NCI-H460 (cell line): ENCODE measurements around the gene TPCN2. TPM values are rescaled to one million over a fixed set of nuclear protein-coding genes. Genes with fewer than 3 reads are reported as not detected.

ENCODE experiments used
- DNase-seq: peaks from one replicate; pipeline ENCODE4 v3.0.0-alpha.2; 2016; ENCODE audit warnings: low read depth; ENCODE audit errors: extremely low read depth
- total RNA-seq: library from RNA; depleted of rRNA; stranded (reverse); fragments of >200 nt; shearing (Covaris generic); gene quantifications from 2 replicates; pipeline ENCODE4 v1.2.3, GENCODE V29; 2014

The TPCN2 gene
- total RNA-seq, 1 experiment from 2014 or later: 4.6 TPM

DNA sequence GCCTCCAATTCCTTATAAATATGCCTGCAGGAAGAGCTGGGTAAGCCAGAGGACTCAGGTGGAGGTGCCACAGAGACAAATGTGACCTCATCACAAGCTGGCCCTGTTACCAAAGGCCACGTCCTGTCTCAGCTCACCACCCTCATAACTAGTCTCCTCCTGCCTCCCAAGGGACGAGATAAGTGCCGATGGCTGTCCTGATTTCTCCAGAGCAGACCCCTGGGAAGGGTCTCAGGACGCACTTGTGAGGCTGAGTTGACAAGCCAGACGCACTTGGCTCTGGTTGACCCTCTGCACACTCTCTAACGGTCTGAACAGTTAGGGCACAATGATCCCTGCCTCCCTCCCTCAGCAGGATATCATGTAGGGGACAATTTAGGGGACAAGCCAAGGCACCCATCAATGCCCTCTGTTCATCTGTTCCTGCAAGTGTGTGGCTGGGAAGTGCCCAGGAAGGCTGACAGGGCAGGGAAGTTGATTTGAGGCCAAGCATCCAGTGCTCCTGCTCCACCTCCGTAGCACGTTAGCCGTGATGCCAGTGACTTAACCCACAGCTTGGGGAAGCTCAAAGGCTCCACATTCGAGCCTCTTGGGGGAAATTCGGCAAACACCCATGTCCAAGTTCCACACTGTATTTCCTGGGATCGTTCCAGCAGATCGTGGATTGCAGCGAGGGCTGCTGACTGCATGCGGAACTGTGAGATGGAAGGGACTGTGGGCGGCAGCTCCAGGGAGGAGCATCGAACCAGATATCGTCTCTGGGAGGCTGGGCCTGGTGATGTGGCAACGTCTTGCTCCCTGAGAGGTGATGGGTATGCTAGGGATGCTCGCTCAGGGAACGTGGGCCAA is 109.8 kb downstream of the TPCN2 start:
- DNase-seq: no peak

DNA sequence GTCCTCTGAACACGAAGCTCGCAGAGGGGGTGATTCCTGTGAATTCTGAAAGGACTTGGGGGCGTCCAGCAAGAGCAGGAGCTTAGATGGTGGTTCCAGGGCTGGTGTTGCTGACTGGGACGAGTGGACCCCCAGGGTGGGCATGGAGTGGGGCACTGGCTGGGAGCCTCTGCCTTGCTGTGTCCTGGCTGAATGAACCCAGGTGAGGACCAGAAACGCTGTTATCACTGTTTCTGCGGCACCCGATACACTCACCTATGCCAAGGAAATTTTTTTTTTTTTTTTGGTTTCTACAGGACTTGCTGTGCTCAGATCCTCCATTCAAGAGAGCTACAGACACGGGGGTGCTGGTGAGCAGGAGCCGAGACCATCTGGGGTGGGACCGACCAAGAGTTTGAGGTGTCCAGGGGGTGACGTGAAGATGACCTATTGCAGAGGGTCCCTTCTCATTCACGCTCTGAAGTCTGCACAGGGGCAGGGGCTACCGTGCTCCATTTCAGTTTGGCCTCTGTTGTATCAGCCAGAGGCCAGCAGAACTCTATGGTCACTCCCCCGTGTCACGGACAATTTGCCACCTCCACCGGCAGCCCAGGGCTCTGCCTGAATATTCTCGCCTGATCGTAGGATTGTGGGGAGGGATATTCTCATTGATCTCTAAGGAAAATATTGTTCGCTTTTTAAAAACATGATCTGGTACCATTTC is 110.6 kb downstream of the TPCN2 start:
- DNase-seq: no peak

DNA sequence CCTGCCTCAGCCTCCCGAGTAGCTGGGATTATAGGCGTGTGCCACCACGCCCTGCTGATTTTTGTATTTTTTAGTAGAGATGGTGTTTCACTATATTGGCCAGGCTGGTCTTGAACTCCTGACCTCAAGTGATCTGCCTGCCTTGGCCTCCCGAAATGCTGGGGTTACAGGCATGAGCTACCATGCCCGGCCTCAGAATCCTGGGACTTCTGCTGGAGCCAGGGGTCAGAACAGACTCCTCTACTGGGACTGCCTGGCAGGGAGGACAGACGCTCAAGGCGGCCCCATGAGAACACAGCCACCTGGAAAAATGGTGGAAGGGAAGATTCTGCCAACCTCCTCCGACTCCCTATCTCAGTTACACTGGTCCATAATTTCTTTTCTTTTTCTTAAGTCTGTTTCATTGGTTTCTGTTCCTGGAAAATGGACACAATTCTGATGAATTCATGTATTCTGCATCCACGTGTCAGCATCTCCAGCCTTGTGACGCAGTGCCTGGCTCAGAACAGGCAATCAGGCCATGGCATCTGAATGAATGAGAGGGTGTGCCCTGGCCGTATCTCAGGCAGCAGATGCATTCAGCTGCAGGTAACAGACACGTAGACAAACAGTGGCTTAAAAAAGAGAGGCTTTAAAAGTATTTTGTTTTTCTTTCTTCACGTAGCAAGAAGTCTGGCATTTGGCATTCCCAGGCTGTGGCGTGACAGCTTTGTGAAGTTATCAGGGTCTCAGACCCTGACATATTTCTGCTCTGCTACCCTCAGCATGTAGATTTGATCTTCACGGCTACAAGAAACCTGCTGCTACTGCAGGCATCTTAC is 111.8 kb downstream of the TPCN2 start:
- DNase-seq: no peak

DNA sequence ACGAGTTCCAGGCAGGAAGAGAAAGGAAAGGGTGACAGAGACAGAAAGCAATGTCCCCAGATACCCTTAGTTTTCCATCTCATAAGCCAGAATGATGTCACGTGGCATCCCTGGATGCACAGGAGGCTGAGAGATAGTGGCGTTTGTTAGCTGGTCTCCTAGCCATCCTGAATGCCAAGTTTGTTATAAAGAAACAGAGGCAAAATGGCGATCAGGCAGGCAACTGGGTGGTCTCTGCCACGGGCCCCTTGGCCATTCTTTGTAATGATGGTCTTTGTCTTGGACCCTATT is 112.3 kb downstream of the TPCN2 start:
- no peak for DNase-seq

DNA sequence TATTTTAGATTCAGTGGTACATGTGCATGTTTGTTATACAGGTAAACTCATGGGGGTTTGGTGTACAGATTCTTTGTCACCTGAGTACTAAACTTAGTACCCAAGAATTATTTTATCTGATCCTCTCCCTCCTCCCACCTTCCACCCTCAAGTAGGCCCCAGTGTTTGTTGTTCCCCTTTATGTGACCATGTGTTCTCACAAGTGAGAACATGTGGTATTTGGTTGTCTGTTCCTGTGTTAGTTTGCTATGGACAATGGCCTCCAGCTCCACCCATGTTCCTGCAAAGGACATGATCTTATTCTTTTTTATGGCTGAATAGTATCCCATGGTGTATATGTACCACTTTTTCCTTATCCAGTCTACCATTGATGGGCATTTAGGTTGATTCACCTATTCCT is 113.8 kb downstream of the TPCN2 start:
- no peak for DNase-seq

DNA sequence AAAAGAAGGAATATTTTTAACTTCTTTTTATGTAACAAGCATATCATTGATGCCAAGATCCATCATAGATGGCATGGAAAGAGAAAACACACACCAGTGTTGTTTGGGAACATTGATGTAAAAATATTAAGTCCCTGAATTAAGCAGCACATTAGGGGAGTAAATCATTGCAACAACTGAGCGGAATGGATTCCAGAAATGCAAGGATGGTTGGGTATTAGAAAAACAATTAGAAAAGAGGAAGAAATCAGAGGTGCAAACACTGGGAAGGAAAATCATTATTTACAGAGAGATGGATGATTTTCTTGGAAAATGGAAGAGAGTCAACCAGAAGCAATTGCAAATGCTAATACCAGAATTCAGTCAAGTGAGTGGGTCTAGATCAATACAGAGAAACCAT is 115.1 kb downstream of the TPCN2 start:
- no peak for DNase-seq

DNA sequence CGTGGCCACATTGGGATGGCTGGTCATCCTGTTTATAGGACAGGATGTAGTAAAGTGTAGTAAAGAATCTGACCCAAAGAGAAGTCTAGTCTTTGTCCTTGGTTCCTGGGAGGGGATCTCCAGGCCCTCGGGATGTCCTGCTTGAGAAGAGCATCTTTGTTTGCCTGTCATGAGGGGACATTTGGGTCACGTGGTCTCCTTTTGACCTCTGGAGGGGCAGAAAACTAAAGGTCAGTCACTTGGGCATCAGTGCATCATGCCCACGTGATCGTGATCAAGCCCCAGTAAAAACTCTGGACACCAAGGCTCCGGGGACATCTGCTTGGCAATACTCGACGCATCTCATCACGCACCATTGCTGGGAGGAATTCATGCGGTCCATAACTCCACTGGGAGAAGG is 116.1 kb downstream of the TPCN2 start:
- no peak for DNase-seq

DNA sequence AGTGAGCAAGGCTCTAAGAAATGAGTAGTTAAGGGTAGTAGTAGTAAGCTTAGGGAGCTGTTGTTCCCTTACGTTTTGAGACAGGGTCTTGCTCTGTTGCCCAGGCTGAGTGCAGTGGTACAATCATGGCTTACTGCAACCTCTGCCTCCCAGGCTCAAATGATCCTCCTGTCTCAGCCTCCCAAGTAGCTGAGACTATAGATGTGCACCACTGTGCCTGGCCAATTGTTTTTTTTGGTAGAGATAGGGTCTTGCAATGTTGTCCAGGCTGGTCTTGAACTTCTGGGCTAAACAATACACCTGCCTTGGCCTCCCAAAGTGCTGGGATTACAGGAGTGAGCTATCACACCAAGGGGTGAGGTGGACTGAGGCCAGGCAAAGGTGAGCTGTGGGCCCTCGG is 117.0 kb downstream of the TPCN2 start:
- no peak for DNase-seq

DNA sequence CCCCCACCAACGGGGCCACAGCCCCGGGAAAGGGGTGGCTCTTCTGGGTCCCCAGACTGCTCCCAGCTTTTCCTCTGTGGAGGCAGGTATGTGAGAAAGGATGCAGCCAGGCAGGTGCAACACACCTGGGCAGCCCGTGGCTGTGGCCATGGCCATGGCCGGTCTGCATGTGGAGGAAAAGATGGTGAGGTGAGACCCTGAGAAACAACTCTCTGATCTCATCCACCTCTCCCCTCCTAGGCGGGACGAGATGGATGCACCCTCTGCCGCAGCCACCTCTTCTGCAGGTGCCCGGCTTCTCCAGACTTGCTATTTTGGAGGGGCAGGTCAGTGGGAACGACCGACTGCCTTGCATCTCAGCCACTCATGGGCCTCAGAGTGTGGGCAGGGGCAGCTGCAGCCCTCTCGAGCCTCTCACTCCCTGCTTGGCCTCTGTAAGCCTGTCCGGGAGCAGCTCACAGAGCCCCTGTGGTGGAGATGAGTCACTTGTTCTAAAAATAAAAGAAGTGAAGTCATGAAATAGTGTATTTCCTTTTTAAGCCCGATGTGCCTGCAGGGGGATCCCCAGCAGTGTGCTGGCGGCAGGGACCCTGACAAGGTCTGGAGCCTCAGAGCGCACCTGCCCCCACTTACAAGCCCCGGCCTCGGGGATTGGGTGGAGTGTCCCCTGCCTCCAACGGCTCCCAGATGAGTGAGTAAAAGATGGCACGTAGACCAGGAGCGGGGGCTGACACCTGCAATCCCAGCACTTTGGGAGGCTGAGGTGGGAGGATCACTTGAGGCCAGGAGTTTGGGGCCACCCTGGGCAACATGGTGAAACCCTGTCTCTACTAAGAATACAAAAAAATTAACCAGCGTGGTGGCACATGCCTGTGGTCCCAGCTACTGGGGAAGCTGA is 117.7 kb downstream of the TPCN2 start:
- DNase-seq: peak; percentile 29

DNA sequence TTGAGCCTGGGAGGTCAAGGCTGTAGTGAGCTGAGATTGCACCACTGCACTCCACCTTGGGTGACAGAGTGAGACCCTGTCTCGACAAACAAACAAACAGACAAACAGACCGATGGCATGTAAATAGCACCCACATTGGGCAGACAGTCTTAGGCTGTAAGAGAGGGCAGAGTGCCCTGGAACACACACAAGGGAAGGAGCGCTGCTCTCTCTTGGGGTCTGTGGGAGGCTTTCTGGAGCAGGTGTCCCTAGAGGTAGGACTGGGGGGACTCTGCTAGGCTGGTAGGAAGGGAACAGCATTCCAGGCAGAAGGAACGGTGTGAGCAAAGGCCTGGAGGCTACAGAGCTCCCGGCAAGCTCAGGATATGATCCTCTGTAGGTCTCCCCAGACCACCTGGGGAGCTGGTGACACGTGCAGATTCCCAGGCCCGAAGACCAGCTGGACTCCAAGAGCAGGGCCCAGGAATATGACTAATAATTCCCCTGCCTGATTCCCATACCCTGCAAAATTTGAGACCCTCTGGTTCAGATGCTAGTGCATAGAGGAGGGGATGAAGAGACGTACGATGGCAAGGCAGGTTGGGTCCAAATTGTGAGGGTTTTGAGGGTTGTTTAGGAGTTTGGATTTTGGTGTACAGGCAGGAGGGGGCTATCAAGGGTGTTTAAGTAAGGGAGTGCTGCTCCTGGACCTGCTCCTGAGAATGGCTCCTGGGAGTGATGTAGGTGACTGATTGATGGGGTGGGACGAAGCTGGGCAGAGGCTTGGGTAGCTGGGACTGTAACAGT is 118.6 kb downstream of the TPCN2 start:
- DNase-seq: no peak

DNA sequence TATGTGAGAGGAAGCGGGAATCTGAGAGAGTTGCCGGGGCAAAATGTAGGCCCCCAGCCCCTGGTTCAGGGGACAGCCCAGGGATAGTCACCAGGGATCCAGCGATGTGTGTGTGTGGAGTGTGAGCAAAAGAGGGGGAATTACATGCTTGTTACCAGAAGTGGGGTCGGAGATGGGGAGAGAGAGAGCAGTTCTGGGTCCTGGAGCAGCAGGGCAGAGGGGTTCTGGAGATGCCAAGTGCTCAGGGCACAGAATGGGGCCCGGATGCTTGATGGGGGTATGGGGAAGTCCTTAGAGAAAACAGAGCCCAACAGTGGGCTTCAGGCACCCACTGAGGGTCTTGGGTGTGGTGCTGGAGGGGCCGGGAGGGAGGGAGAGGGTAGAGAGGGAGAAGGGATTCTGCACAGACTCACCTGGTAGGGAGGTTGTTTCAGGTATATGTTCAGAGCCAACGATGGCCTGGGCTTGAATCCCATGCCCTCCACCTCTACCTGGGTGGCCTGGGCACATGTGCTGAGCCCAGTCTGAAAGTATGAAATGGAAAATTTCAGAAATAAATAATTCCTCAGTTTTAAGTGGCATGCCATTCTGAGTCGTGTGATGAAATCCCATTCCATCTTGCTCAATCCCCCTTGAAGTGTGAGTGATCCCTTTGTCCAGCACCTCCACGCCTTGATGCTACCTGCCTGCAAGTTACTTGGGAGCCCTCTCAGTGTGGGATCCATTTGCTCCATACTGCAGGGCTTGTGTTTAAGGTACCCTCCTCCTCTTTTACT is 119.4 kb downstream of the TPCN2 start:
- no peak for DNase-seq

DNA sequence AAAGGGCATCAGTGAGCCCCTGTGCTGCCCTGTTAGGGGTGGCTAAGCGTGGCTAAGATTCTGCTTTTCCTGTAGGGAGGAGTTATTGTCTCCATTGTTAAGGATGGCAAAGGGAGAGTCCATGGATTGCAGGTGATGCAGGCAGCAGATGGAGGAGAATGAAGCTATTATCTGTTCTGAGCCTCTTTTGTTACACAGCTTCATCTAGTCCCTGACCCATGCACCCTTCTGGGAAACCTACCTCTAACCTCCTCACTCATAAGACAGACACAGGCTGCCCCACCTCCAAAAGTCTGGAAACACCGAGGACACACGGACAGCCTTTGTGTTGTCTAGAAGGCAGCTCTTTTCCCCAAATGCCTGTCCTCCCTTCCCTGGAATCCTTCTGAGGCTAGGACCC is 120.7 kb downstream of the TPCN2 start:
- no peak for DNase-seq

DNA sequence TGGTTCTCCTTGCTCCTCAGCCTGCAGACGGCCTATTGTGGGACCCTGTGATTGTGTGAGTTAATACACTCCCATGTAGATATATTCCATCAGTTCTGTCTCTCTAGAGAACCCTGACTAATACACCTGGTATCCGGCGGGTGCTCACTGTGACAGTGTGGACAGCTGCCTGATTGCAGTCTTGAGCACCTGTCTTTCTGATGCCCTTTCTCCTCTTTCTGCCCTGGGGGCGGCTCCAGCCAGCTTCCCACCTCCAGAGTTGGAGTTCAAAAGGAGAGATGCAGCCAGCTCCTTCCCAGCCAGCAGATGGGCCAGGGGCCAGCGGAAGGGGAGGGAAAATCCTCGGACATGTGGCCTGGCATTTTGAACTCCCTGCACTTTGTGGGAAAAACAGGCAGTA is 122.0 kb downstream of the TPCN2 start:
- no peak for DNase-seq

DNA sequence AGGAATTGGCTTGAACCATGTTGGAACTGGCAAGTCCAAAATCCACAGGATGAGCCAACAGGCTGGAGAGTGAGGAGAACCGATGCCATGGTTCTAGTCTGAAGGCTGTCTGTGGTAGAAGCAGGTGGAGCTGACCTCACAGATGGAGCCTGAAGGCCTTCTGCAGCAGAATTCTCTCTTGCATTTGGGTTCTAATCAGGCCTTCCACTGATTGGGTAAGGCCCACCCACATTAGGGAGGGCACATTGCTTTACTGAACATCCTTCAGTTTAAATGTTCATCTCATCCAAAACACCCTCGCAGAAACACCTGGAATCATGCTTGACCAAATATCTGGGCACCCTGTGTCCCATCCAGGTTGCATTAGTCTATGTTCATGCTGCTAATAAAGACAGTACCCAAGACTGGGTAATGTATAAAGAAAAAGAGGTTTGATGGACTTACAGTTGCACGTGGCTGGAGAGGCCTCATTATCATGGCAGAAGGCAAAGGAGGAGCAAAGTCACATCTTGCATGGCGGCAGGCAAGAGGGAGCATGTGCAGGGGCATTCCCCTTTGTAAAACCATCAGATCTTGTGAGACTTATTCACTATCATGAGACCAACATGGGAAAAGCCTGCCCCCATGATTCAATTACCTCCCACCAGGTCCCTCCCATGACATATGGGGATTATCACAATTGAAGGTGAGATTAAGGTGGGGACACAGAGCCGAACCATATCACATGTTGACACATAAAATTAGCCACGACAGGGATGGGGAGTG is 122.9 kb downstream of the TPCN2 start:
- no peak for DNase-seq

DNA sequence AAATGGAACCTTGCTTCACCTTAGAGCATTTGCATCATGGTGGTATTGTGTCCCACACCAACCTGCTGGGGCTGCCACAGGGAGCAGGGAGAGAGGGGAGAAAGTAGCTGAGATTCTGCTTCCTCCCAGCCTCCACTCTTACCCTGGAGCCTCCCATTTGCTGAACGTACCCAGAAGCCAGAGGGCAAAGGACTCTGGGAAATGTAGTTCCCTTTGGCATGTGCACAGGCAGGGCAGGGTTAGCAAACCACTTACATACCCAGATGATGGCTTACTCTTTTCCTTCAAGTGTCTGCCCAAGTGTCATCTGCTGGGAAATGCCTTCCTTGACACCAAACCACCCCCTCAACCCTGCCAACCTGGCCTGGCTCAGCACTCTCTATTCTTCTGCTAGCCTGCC is 123.9 kb downstream of the TPCN2 start:
- no peak for DNase-seq

DNA sequence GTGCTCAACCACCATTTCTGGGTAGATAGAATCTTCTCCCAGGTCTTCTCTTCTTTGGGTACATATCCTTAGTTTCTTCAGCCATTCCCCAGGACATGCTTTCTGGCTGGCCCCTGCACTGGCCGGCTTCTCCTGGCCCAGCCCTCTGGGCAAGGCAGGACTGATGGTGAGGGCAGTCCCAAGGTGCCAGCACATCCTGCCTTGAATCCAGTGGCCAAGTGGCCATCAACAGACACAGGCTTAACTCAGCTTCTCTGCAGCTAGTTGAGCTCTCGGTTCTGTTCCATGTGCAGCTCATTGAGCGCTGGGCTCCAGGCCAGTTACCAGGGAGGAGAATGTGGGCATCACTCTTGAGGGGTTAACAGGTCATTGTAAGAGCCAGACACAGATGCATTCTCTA is 124.6 kb downstream of the TPCN2 start:
- DNase-seq: no peak

DNA sequence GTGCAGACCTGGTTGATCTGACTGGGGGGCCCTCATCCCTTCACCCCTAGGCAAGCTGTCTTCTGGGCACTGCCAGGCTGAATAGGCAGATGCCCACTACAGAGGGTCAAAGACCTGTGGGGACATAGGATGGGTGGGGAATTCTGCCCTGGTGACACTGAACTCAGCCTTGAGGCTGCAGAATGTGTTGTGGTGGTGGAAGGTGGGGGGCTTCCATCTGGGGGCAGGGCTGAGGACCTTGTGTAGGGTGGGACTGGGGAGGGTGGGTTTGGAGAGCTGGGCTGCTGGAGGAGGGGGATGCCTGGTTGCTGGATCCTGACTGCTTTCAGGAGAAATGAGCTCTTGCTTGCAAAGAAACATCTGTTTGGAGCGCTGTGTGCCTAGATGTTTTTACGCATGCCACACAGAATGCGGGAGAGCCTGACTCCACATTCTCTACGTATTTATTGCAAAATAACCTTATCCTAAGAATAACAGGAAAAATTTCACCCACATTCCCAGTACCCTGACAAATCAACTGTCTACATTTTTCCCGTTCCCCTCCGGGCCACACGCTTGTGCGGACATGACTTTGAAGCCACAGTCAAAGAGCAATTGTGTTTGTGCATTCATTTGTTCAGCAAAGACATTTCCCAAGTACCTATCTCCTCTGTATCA is 125.3 kb downstream of the TPCN2 start:
- no peak for DNase-seq

DNA sequence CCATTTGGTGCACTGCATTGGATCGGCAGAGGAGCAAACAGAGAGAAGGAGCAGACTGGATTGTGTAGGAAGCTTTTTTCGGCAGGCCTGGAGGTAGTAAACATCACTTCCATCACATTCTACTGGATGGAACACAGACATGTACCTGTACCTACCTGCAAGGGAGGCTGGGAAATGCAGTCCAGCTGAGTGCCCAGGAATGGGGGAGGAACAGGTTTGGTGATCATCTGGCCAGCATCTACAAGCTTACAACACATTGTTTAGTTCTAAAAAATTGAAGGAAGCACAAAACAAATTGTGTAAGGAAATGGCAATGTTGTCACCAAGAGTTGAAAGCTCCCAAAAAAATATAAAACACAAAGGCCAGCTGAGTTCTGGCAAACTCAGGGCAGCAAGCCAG is 126.1 kb downstream of the TPCN2 start:
- DNase-seq: no peak
